Smooth muscle cell (in vitro differentiated cells): Measurements from ENCODE around the gene PPM1B. TPM values are rescaled to one million over a fixed set of nuclear protein-coding genes. Genes with fewer than 3 reads are reported as not detected.

ENCODE experiments used
- DNase-seq: peaks from one replicate; lab custom pipeline; 2025; ENCODE audit not compliant: unreplicated experiment; lab: John Stamatoyannopoulos, UW
- H2AFZ ChIP-seq: fragments of 200-600 bp; sonication (generic); 2 replicates; pipeline ENCODE4 v1.6.0; 2016; ENCODE audit warnings: antibody characterized with exemption, low read depth, mild to moderate bottlenecking
- H3F3A ChIP-seq: fragments of 200-600 bp; sonication (generic); 2 replicates; pipeline ENCODE4 v1.6.0; 2017; ENCODE audit warnings: antibody characterized with exemption, low read depth
- H3K27ac ChIP-seq: fragments of 200-600 bp; sonication (generic); 2 replicates; pipeline ENCODE4 v1.5.1; 2016; ENCODE audit warnings: low read depth, mild to moderate bottlenecking
- H3K27me3 ChIP-seq: fragments of 200-600 bp; sonication (generic); 2 replicates; pipeline ENCODE4 v1.6.1; 2016; ENCODE audit warnings: low read depth, mild to moderate bottlenecking
- H3K36me3 ChIP-seq: fragments of 200-600 bp; sonication (generic); 2 replicates; pipeline ENCODE4 v1.5.1; 2016; ENCODE audit warnings: low read depth
- H3K4me1 ChIP-seq: fragments of 200-600 bp; sonication (generic); 2 replicates; pipeline ENCODE4 v1.5.1; 2016; ENCODE audit warnings: low read depth
- H3K4me2 ChIP-seq: fragments of 200-600 bp; sonication (generic); 2 replicates; pipeline ENCODE4 v1.6.0; 2016; ENCODE audit warnings: mild to moderate bottlenecking
- H3K4me3 ChIP-seq: fragments of 200-600 bp; sonication (generic); 2 replicates; pipeline ENCODE4 v1.5.1; 2016; ENCODE audit warnings: mild to moderate bottlenecking
- H3K79me2 ChIP-seq: fragments of 200-600 bp; sonication (generic); 2 replicates; pipeline ENCODE4 v1.6.0; 2016; ENCODE audit warnings: low read depth, mild to moderate bottlenecking
- H3K9ac ChIP-seq: fragments of 200-600 bp; sonication (generic); 2 replicates; pipeline ENCODE4 v1.6.0; 2016; ENCODE audit warnings: low read depth
- H3K9me3 ChIP-seq: fragments of 200-600 bp; sonication (generic); replicated peaks from 2 replicates; pipeline ENCODE4 v1.5.1; 2016; ENCODE audit warnings: low read depth
- H4K20me1 ChIP-seq: fragments of 200-600 bp; sonication (generic); 2 replicates; pipeline ENCODE4 v1.6.0; 2016; ENCODE audit warnings: low read depth
- WGBS: methylation state at CpG from one replicate; pipeline ENCODE4 v1.1.7; 2016; ENCODE audit warnings: low lambda C conversion rate; 5-methylcytosine and 5-hydroxymethylcytosine counted together
- polyA plus RNA-seq: library from polyadenylated mRNA; unstranded; fragments of >200 nt; fragmentation: Nextera tagmentation; extraction: Ambion mirVana; gene quantifications from 2 replicates; pipeline ENCODE4 v1.2.1, GENCODE V29; 2016
- total RNA-seq: library from RNA; depleted of rRNA; stranded (reverse); fragments of >200 nt; gene quantifications from 2 replicates; pipeline ENCODE4 v1.2.3, GENCODE V29; 2014
- TF ChIP-seq, protein P1 (sequence below): fragments of 200-600 bp; sonication (generic); IDR thresholded peaks from 2 replicates; pipeline ENCODE4 v1.5.1; 2017; ENCODE audit warnings: borderline replicate concordance, mild to moderate bottlenecking, antibody characterized with exemption; ENCODE audit not compliant: insufficient read depth, poor library complexity, severe bottlenecking

PPM1B gene
- total and polyA plus RNA-seq, 2 experiments from 2014 or later = 20.8 to 27.0 TPM

GRCh38 chr2:44191739-44192138, 23.1 kb downstream of the PPM1B start:
- Histone ChIP-seq H3K9me3 (no peaks in the 10 kb centered on the region), H4K20me1 (peaks cover 97% of the 10 kb centered on the region), H3K79me2 (peaks cover 61% of the 10 kb centered on the region), H3K9ac (no peak overlapping the region), H3K4me2 (no peak overlapping the region), H3F3A (no peaks in the 10 kb centered on the region), H3K36me3 (no peaks in the 10 kb centered on the region), H3K4me3 (no peak overlapping the region), H2AFZ (no peak overlapping the region), H3K4me1 (no peaks in the 10 kb centered on the region), H3K27ac (no peak overlapping the region), H3K27me3 (no peaks in the 10 kb centered on the region)
- DNase-seq = no peak
- TF ChIP-seq, protein P1, sequence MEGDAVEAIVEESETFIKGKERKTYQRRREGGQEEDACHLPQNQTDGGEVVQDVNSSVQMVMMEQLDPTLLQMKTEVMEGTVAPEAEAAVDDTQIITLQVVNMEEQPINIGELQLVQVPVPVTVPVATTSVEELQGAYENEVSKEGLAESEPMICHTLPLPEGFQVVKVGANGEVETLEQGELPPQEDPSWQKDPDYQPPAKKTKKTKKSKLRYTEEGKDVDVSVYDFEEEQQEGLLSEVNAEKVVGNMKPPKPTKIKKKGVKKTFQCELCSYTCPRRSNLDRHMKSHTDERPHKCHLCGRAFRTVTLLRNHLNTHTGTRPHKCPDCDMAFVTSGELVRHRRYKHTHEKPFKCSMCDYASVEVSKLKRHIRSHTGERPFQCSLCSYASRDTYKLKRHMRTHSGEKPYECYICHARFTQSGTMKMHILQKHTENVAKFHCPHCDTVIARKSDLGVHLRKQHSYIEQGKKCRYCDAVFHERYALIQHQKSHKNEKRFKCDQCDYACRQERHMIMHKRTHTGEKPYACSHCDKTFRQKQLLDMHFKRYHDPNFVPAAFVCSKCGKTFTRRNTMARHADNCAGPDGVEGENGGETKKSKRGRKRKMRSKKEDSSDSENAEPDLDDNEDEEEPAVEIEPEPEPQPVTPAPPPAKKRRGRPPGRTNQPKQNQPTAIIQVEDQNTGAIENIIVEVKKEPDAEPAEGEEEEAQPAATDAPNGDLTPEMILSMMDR = no peak

GRCh38 chr2:44192646-44193045, 24.0 kb downstream of the PPM1B start:
- WGBS = 96% methylated on average over 1 of the region's 1 CpG
- Histone ChIP-seq H3F3A (no peaks in the 10 kb centered on the region), H2AFZ (no peak overlapping the region), H3K4me2 (no peak overlapping the region), H3K4me3 (no peak overlapping the region), H3K9ac (no peak overlapping the region), H3K9me3 (no peaks in the 10 kb centered on the region), H3K27me3 (no peaks in the 10 kb centered on the region), H3K36me3 (no peaks in the 10 kb centered on the region), H4K20me1 (peaks cover 96% of the 10 kb centered on the region), H3K79me2 (peaks cover 56% of the 10 kb centered on the region), H3K4me1 (no peaks in the 10 kb centered on the region), H3K27ac (no peak overlapping the region)
- TF ChIP-seq, protein P1 = no peak
- no peak for DNase-seq

DNA sequence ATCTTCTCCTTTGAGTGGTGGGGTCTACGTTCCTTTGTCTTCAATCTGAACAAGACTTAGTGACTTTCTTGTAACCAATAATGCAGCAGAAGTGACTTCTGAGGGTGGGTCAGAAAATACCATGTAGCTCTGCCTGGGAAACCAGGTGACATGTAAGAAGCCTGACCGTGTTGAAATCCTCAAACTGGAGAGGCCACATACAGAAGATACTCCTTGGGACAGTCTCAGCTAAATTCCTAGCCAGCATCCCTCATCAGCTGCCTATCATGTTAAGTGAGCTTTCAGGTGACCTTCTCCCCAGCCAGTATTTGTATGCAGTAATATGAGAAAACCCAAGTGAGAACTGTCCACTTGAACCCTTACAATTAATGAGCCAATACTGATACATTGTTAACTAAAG, 27.0 kb downstream of the PPM1B start:
- Histone ChIP-seq H3K79me2 (peaks cover 38% of the 10 kb centered on the region), H2AFZ (no peak overlapping the region), H3K4me1 (no peaks in the 10 kb centered on the region), H3K9ac (no peak overlapping the region), H3K9me3 (no peaks in the 10 kb centered on the region), H3K27ac (no peak overlapping the region), H3K36me3 (no peaks in the 10 kb centered on the region), H3K4me3 (no peak overlapping the region), H3K4me2 (no peak overlapping the region), H3F3A (no peaks in the 10 kb centered on the region), H3K27me3 (no peaks in the 10 kb centered on the region), H4K20me1 (peaks cover 88% of the 10 kb centered on the region)
- WGBS = 86% methylated on average over 2 of the region's 2 CpGs
- TF ChIP-seq, protein P1 = no peak
- no peak for DNase-seq

GRCh38 chr2:44197816-44198215, 29.1 kb downstream of the PPM1B start:
- WGBS = 99% methylated on average over 6 of the region's 6 CpGs
- Histone ChIP-seq H3F3A (no peaks in the 10 kb centered on the region), H3K27ac (no peak overlapping the region)

More at GRCh38 chr2:44197816-44198215, 29.1 kb downstream of the PPM1B start:
- H3K4me1 ChIP-seq = no peaks in the 10 kb centered on the region
- no peak overlapping the region for H3K4me2 ChIP-seq
- no peak for DNase-seq
- no peak overlapping the region for H3K4me3 ChIP-seq
- peaks cover 75% of the 10 kb centered on the region for H4K20me1 ChIP-seq
- H3K27me3 ChIP-seq = no peaks in the 10 kb centered on the region
- H3K9me3 ChIP-seq = no peaks in the 10 kb centered on the region
- H3K36me3 ChIP-seq = no peaks in the 10 kb centered on the region
- H3K9ac ChIP-seq = no peak overlapping the region
- no peak overlapping the region for H2AFZ ChIP-seq
- H3K79me2 ChIP-seq = peaks cover 25% of the 10 kb centered on the region
- TF ChIP-seq, protein P1 = no peak
